NCI-H446 treated with DMSO at 0.1 percent for 48 hours (cell line): Measurements from ENCODE around the gene SUB1.

Source experiments
- DNase-seq: peaks from one replicate; lab custom pipeline; 2025; lab: John Stamatoyannopoulos, UW

SUB1 gene

DNA sequence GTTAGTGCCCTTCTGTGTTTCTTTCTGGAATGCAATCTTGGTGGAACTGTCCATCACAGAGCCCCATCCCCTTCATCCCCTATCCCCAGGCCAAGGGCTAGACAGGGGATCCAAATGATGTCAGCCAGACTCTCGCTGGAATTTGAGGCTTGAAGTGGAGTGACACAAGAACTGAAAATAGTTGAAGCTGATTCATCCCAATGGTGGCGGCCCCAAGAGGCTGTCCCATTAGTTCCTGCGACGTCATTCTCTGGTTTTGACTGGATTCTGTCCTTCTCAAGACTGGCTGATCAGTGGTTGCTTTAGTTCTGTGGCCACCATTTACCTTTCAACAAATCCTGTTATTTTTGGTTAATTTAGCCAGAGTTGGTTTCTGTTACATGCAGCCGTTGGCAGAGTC is 59.9 kb downstream of the SUB1 start:
- no peak for DNase-seq

DNA sequence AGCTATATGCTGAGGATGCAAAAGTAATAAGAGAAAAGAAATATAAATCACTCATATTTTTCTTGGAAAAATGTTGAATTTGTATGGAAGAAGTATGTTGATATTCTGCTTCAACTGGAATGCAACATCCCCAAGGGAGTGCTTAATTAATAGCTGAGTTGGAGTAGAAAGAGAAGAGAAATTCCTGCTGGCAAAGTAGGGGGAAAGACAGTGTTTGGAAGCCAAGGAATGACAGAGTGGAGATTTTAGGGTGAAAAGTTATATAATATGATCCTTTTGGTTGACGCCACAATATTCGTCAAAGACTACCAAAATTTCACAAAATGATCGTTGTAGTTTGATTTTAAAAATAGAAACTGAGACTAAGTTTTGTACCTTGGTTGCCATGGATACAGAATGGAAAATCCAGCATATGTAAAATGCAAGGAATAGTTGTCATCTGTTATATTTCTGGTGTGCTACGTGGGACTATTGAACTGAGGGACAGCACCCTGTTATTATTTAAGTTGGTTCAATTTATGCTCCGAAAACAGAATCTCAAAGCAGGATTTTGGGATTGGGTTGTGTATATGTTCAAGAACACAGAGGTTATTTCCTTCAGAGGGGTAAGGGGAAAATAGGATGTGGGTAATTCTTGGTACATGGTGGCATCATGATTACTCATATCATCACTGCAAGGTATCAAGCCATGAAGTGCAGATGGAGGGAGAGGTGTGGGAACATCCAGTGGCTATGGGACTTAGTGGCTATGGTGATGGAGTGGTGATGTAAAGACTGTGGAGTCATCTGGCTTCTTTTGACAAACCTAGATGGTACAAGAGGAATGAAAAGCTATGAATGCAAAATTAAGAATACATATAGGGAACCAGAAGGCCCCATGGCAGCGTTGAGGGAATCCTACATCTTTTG is 61.0 kb downstream of the SUB1 start:
- no peak for DNase-seq

DNA sequence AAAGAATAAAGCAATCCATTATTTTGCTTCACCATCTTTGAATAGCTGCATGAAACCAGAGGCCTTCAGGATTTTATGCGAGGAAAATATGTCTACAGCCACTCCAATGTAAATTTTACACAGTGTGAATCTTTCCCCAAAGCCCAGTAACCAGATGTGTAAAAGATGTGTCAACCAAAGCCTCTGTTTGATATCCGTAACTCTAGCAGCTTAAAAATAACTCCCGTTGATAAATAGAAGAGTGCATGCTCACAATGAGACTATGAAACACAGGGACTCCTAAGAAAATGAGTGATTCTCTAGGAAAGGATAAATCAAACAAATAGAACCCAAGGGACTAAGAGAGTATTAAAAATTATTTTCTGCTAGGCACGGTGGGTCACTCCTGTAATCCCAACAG is 65.7 kb downstream of the SUB1 start:
- no peak for DNase-seq

DNA sequence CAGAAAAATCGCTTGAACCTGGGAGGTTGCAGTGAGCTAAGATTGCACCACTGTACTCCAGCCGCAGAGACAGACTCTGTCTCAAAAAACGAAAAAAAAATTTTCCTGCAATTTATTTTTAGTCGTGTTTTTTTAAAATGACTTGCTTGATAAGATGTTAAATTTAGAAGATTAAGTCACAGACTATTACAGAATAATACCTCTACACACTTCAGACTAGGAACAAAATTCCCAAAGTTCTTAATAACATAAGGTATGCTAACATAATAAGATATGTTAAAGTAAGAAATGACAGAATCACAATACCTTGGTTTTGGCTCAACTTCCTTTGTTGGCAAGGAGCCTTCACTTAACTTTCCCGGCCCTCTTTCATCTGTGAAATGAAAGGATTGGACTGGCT is 66.3 kb downstream of the SUB1 start:
- DNase-seq = no peak
